Testis (tissue), 2 donors: ENCODE measurements around the gene GALP.
"Not testable (repeated sequence)": the region's sequence is repeated elsewhere in the genome, so short reads cannot be mapped to it uniquely, and the experiment has no call there.

Experiments used
- CTCF ChIP-seq, 3 experiments: fragments of 450-650 bp in 2 of 3; fragments of 200-600 bp in 1 of 3; sonication (generic) in 1 of 3; IDR thresholded peaks; one replicate each; pipeline ENCODE4 v1.5.1; 2016 to 2019; ENCODE audit warnings: antibody characterized with exemption in 3 of 3, mild to moderate bottlenecking in 2 of 3, moderate library complexity in 1 of 3
- POLR2A ChIP-seq: fragments of 450-650 bp; IDR thresholded peaks from one replicate; pipeline ENCODE4 v1.6.1; 2017; ENCODE audit warnings: antibody characterized with exemption, mild to moderate bottlenecking, moderate library complexity

GRCh38 chr19:56175861-56176307 lies at the start of gene GALP:
- TF ChIP-seq CTCF (IDR thresholded peaks at IDR 0.05); POLR2A: not testable (repeated sequence)
